GM19324 (cell line): ENCODE results near the gene SOX11.
"Not testable (repeated sequence)": the region's sequence is repeated elsewhere in the genome, so short reads cannot be mapped to it uniquely, and the experiment has no call there.

Source experiments
- ATAC-seq: cut with Tn5 transposase; IDR thresholded peaks from one replicate; pipeline ENCODE4 v1.9.1; 2021; ENCODE audit warnings: mild to moderate bottlenecking, moderate library complexity; ENCODE audit not compliant: unreplicated experiment, low FRiP score

Gene SOX11

DNA sequence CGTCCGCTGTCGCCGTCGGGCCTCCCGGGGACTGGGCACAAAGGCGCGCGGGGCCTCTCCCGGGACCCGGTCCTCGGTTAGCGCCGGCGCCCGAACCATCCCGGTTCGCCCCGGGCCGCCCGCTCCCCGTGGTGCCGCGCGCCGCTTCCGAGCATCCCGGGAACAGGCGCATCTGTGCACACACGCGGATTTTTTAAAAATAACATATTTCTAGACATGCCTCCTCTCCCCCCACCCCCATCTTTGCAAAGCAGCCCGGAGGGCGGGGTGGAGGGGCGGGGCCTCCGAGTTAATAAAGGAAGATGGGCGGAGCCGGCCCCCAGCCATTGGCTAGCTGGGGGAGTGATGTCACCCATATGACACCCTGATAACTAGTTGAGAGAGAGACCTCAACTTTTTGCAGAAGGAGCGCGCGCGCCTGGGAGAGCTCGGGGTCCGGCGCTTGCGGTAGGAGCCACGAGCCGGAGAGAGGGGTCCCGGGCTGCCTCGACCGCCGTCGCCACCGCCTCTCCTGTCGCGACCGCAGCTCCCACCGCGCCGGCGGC, at the start of gene SOX11:
TSS of gene SOX11 (plus strand) at position 400 of the 545 bp plus-strand sequence. CDS start 338 bp downstream, outside the sequence.
- no peak for ATAC-seq

DNA sequence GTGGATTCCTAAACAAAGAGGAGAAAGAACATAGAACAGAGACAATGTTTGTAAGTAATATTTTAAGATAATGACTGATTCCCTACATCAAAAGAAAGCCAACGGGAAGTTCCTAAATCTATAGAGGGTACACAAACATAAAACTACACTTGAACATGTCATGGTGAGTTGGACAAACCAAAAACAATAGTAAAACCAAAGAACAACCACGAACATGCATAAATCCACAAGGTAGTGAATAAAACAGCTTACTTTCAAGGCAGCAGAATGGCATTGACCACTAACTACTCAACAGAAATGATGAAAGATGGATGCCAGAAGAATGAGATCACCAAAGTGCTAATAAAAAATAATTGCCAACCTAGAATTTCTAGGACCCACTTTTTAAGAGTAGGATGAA, 39.5 kb upstream of the SOX11 start:
- ATAC-seq: not testable (repeated sequence)

DNA sequence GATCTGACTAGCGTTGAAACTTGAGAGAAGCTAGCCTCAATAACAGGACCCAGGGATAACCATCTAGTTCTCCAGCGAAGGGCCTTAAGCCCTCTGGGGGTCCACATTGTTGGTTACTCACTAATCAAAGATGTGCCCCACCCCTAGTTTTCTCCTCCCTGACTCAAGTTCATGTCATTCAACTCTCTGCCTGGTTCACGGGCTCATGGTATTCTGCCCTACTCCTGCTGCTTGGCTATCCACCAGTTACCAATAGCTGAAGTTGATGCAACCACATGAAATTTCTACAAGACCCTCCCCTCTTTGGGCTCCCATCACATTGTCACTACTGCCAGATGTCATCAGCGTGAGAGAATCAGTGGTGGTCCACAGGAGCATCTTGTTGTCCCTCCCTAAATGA, 38.4 kb upstream of the SOX11 start:
- ATAC-seq: not testable (repeated sequence)

DNA sequence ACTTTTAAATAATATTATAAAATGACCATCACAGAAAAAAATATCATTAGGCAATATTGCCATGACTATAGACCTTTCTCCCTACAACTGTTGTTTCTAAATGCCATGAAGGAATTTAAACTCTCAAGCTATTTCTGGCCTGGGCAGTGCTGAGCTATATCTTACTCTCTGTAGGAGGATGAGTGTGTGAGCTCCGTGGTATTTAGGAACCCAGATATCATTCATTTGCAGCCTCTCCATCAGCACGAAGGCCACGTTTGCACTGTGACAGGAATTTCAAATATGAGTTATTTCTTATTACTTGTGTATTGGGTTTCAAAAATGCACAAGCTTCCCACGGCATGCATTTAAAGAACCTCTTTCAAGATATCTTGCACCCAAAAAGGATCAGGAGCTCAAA, 35.0 kb upstream of the SOX11 start:
- ATAC-seq: no peak

- no peak for ATAC-seq
These were observed 31.6 kb upstream of the SOX11 start for GRCh38 chr2:5660591-5660990.

GRCh38 chr2:5661362-5661761, 30.8 kb upstream of the SOX11 start:
- ATAC-seq: no peak

DNA sequence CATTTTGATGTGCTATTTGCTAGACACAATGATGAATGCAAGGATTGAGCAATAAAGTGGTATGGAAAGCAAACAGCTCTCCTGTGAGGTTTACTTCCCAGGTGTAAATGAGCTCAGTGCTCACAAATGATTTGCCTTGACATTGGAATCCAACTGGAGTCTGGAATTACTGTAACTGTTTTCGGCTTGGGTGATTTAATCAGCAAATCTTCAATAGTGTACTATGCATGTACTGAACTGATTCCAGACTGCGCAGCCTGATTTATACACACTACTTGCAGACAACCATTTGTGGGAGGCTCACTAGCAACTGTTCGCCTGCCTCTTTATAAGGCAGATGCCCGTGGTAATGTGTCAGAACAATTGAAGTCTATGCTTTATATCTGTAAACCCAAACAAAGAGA, 27.9 kb upstream of the SOX11 start:
- no peak for ATAC-seq

GRCh38 chr2:5665066-5665465, 27.1 kb upstream of the SOX11 start:
- ATAC-seq: no peak

- no peak for ATAC-seq
These were observed 25.4 kb upstream of the SOX11 start for GRCh38 chr2:5666798-5667197.

DNA sequence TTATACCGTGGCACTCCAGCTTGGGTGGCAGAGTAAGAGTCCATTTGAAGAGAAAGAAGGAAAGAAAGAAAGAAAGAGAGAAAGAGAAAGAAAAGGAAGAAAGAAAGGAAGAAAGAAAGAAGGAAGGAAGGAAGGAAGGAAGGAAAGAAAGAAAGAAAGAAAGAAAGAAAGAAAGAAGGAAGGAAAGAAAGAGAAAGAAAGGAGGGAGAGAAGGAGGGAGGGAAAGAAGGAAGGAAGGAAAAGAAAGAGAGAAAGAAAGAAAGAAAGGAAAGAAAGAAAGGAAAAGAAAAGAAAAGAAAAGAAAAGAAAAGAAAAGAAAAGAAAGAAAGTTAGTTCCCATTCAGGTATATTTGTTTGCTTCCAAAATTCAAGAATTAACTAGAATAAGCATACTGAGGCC, 24.5 kb upstream of the SOX11 start:
- not testable (repeated sequence) for ATAC-seq

DNA sequence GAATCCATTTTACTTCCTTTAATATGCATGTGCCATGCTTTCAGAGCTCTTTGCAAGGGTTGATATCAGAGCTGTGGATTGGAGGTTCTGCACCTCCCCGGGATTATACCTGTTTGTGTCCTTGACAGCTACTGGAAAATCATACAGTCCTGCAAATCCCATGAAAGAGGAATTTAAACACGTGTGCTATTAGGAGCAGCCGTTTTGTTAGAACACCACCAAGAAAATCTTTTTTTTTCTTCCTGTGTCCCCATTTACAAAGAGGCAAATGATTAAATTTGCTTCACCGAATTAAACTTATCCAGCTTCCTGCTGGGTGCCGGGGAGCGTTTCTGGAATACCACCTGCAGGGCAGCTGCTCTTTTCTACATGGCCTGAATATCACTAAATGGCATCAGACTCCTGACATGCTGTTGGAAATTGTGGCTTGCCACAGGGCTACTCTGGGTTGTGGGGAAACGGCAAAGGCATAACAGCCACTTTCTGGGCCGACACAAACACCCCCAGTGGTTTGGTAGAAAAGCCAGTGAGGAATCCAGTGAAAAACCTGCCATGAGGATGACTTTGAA, 23.4 kb upstream of the SOX11 start:
- ATAC-seq: no peak

DNA sequence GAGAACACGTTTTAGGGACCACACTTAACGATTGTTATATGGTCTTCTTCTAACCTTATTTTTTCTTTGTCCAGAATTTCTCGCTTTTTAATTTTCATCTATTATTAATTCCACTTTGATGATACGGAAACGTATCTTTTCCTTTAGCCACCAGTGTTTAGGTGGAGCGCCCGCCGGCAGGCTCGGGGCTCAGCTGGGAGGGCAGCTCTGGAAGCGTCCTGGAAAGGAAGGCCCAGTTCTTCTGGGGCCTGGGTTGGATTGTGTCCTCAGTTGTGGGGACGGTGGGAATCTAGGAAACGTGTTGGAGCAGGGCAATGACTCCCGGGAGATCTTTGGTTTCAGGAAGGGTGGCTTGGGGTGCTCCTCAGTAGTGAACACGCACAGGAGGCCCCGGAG, 19.4 kb upstream of the SOX11 start:
- no peak for ATAC-seq

GRCh38 chr2:5673145-5674025, 18.8 kb upstream of the SOX11 start:
- ATAC-seq: no peak

DNA sequence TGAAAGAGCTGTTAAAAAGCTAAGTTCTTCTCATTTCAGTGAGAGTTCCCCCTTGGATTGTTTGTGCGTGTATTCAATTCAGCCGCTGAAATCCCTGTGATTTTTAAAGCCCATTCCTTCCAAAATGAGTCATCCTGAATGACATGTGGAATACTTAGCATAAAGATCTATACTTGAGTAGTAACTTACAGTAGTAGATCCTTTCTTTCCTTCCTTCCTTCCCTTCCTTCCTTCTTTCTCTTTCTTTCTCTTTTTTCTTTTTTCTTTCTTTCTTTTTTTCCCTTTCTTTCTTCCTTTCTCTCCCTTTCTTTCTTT, 18.2 kb upstream of the SOX11 start:
- ATAC-seq: no peak

- ATAC-seq: no peak
These were observed 15.1 kb upstream of the SOX11 start for GRCh38 chr2:5677133-5677532.

DNA sequence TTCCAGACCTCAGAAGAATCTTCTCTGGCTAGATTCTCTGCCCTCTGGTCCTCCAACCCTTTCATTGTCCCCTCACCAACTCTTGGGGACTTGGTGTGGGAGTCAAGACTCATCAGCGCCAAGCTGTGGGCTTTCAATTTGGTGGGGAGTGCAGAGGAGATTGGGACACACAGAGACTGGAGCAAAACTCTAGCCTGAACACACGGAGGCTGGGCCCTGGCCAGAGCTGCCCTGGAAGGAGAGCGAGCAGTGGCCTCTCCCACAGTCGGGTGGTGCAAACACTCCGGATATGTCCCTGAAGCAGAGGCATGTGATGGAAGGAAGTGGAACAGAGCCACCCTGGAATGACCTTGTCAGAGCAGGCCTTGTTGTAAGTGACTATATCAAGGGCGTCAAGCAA, 8.7 kb upstream of the SOX11 start:
- ATAC-seq: no peak

DNA sequence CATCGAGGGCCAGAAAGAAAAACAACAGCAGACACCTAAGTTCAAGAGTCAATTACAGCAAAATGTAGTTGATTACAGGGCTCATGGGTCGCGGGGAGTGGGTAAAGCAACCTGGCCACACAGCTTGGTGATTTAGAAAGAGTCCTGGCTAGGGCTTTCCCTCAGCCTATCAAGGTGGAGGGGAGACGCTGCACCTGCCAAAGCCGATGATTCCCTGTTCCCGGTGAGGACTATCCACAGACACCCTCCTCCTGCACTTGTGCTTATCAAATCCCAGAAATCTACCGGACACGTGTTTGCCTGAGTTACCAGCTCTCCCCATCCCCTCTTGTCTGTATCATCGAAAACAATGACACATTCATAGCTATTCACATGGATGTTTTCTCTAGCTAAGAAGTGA, 7.0 kb upstream of the SOX11 start:
- no peak for ATAC-seq

- no peak for ATAC-seq
These were observed 6.1 kb upstream of the SOX11 start for GRCh38 chr2:5686068-5686467.

DNA sequence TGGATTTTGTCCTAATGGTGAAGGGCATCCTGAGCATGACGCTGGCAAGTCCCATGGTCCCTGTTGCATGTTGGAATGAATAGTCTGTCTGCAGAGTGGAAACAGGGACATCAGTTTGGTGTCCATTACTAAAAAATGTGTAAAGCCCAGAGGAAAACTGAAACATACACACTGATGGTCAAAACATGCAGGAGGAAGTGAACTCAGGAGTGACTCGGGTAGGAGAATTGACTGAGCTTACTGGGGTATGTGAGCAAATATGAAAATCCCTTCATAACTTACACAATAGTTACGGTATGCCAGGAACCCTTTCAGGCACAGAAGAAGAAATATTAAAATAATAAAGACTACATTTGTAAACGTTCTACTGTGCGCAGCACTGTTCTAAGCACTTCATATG, 5.6 kb upstream of the SOX11 start:
- no peak for ATAC-seq

DNA sequence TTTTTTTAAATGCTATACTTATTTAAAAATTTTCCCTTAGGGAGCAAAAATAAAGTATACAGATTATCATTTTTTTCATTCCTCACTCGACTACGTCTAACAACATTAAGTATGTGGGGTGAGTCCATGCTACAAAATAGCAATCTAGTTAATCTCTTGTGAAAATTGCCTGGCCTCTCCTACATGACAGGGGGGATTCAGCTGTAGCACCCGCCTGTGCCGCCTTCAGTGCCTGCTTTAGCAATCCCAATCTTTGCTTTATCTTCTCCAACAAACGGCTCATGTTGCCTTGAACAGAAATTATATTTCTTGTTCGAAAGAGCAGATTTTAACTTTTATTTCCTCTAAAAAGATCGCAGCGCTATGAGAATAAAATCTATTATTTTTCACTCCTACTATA, 2.4 kb upstream of the SOX11 start:
- no peak for ATAC-seq

- ATAC-seq: no peak
These were observed 1.9 kb upstream of the SOX11 start for GRCh38 chr2:5690286-5690685.

GRCh38 chr2:5690718-5691220, 1.4 kb upstream of the SOX11 start:
- no peak for ATAC-seq
